Stimulated activated CD8-positive, alpha-beta memory T cell treated with anti-CD3 and anti-CD28 coated beads, Interleukin-12 subunit alpha, Interleukin-12 subunit beta, amount 100 ng/mL, for 1 hour (primary cell): ENCODE measurements around the gene MAP4K4.

Experiments
- DNase-seq: peaks from one replicate; pipeline ENCODE4 v3.0.0-alpha.2; 2020; ENCODE audit warnings: low read depth

Gene MAP4K4

GRCh38 chr2:101843471-101843870, 146.0 kb downstream of the MAP4K4 start:
- DNase-seq, result no peak

DNA sequence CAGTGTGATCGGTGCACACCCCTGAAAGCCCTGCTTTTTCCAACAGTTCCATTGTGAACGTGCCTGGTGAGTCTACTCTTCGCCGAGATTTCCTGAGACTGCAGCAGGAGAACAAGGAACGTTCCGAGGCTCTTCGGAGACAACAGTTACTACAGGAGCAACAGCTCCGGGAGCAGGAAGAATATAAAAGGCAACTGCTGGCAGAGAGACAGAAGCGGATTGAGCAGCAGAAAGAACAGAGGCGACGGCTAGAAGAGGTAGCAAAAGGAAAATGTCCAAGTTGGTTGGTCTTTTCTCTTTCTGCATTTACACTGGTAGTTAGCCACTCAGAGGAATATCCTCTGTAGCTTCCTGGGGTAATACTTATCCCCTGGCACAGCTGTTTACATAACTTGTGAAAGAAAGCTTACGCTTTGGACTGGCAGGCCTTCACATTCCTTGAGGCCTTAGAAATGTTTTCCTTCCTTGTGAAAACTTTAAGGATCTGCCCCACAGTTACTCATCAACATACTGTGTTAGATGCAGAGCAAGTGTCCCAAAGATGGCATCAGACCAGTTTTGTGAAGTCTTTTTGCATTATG, 146.6 kb downstream of the MAP4K4 start:
- no peak for DNase-seq

DNA sequence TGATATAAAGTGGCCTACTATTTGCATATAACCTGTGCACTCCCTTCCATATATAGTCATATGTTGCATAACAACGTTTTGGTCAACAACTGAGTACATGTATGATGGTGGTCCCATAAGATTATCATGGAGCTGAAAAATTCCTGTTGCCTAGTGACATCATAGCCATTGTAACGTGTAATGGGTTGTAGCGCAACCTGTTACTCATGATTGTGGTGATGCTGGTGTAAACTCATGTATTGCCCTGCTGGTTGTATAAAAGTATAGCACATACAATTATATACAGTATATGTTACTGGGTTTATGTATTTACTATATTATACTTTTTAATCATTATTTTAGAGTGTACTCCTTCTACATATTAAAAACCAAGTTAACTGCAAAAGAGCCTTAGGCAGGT, 149.5 kb downstream of the MAP4K4 start:
- DNase-seq, result no peak

- DNase-seq, result no peak
These were observed 150.3 kb downstream of the MAP4K4 start for GRCh38 chr2:101847661-101848339.

- no peak for DNase-seq
These were observed 151.4 kb downstream of the MAP4K4 start for GRCh38 chr2:101848769-101849410.

- no peak for DNase-seq
These were observed 152.9 kb downstream of the MAP4K4 start for GRCh38 chr2:101850450-101850849.

- DNase-seq, result no peak
These were observed 153.5 kb downstream of the MAP4K4 start for GRCh38 chr2:101850991-101851390.

GRCh38 chr2:101852824-101853223, 155.3 kb downstream of the MAP4K4 start:
- DNase-seq, result no peak

DNA sequence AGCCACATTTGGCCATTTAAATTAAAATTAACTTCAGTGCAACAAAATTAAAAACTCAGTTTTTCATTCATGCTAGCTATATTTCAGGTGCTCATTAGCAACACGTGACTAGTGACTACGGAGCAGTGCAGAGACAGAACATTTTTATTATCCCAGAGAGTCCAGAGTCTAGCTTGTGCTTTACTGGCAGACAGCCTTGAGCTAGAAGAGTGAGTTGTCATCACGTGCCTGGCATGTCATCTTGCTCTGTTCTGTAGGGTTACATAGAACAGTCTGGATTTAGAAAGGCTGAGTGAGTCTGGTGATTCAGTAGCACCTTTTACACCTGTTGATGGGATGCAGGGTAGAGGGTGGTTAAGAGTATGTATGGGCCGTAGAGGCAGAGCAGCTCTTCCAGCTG, 157.4 kb downstream of the MAP4K4 start:
- DNase-seq, result no peak

GRCh38 chr2:101855776-101856175, 158.3 kb downstream of the MAP4K4 start:
- DNase-seq, result no peak

DNA sequence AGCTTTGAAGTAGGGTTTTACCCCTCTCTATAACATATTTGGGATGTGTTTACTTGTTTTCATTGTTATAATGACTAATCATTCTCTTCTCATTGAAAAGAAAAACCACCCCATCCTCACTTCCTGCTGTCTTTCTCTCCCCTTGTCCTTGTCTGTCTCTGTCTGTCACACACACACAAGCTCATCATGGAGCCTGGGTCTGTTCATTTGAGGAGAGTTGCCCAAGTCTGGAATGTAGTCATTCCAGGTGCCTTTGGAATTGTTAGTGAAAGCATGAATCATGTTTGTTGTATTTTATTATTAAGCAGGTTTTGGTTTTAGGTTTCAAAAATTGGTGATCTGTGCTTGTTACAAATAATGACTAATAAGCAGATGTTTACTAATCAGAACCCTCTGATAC, 160.7 kb downstream of the MAP4K4 start:
- no peak for DNase-seq

- DNase-seq, result no peak
These were observed 161.4 kb downstream of the MAP4K4 start for GRCh38 chr2:101858910-101859309.

- no peak for DNase-seq
These were observed 162.1 kb downstream of the MAP4K4 start for GRCh38 chr2:101859604-101860003.

- no peak for DNase-seq
These were observed 162.7 kb downstream of the MAP4K4 start for GRCh38 chr2:101860157-101860556.

DNA sequence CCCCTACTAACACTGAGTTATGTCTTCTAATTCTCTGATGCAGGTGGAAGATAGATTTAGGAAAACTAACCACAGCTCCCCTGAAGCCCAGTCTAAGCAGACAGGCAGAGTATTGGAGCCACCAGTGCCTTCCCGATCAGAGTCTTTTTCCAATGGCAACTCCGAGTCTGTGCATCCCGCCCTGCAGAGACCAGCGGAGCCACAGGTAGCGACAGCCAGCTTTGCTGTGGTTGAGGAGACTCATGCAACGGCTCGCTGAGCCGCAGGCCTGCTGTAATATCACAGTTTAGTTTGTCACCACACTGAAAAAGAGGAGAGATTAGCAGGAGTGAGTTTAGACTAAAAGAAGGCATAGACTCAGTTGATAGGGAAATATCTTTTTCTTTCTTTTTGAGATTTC, 163.3 kb downstream of the MAP4K4 start:
- DNase-seq, result no peak

GRCh38 chr2:101861382-101861781, 163.9 kb downstream of the MAP4K4 start:
- DNase-seq, result no peak

GRCh38 chr2:101863534-101863933, 166.0 kb downstream of the MAP4K4 start:
- DNase-seq, result no peak

GRCh38 chr2:101864426-101864825, 166.9 kb downstream of the MAP4K4 start:
- DNase-seq, result no peak

DNA sequence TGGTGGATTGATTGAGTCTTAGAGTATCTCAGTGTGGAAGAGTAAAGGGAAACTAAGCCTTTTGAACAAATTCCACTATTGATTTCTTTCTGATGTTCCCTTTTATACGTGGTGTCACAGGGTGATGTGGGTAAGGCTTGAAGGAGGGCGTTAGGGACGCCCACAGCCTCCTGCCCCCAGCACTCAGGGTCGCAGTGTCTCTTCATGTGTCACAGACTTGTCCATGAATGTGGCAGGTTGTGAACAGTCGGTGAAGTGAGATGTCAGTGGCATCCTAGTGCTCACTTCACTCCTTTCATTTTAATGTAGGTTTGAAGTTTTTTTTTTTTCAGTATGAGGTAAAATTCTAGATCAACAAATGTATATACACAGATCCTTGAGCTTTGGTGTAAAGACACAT, 171.0 kb downstream of the MAP4K4 start:
- no peak for DNase-seq

GRCh38 chr2:101869527-101869926, 172.0 kb downstream of the MAP4K4 start:
- DNase-seq, result no peak

DNA sequence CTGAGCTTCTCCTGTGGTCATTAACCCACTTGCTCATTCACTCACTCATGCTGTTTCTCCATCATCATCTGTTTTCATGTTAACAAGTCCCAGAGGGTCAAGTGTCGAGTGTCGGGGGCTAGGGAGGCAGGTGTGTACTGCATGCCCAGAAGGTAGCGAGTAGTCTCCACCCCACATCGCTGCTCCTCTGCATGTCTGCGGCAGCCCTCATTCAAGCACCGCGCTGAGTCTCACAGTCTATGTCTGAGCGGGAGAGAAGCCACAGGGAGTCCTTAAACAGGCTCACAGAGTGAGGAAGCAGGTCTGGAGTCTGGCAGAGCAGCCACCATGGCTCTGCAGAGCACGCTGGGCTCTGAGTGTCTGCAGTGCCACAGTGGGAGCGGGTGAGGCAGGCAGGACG, 172.9 kb downstream of the MAP4K4 start:
- DNase-seq, result no peak

- no peak for DNase-seq
These were observed 174.0 kb downstream of the MAP4K4 start for GRCh38 chr2:101871480-101871879.

DNA sequence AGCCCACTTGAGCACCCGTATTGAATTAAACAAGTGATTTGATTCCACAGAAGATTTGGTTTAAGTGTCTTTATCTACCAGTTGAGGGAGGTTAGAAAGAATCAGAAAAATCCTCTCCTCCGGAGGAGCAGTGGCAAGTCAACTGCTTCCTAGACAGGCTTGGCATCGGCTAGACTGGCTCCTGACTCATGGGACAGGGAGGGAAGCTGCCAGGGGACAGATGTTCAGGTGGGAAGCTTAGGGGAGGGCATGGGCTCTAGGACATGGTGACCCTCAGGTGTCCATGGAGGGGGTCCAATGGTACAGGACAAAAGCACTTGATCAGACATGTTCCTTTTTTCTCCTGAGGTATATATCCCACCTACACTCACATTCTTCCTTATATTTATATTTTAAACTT, 175.0 kb downstream of the MAP4K4 start:
- no peak for DNase-seq

GRCh38 chr2:101873543-101873942, 176.0 kb downstream of the MAP4K4 start:
- DNase-seq, result no peak
